Ascending aorta (tissue), 2 donors: ENCODE data around the gene CERS3. TPM values are rescaled to one million over a fixed set of nuclear protein-coding genes. Genes with fewer than 3 reads are reported as not detected.
"Not testable (repeated sequence)": the region's sequence is repeated elsewhere in the genome, so short reads cannot be mapped to it uniquely, and the experiment has no call there.

Experiments used
- DNase-seq, 2 donors: peaks; one replicate each; pipeline ENCODE4 v3.0.0-alpha.2; 2019; ENCODE audit warnings: low spot score in 2 of 2
- H3K27ac ChIP-seq, 2 donors: fragments of 200-600 bp; sonication (generic); one replicate each; pipeline ENCODE4 v1.5.1; 2016 to 2017; ENCODE audit warnings: mild to moderate bottlenecking in 1 of 2
- H3K27me3 ChIP-seq: fragments of 200-600 bp; sonication (generic); one replicate; pipeline ENCODE4 v1.5.1; 2017
- H3K36me3 ChIP-seq, 2 donors: fragments of 200-600 bp; sonication (generic); one replicate each; pipeline ENCODE4 v1.5.1; 2016
- H3K4me1 ChIP-seq, 2 donors: fragments of 200-600 bp; sonication (generic); one replicate each; pipeline ENCODE4 v1.5.1; 2016 to 2017; ENCODE audit warnings: mild to moderate bottlenecking in 1 of 2
- H3K4me3 ChIP-seq, 2 donors: fragments of 200-600 bp; sonication (generic); one replicate each; pipeline ENCODE4 v1.5.1; 2016 to 2017; ENCODE audit warnings: mild to moderate bottlenecking in 1 of 2
- H3K9me3 ChIP-seq, 2 donors: fragments of 200-600 bp; sonication (generic); one replicate each; pipeline ENCODE4 v1.5.1; 2016
- CTCF ChIP-seq, 3 experiments: fragments of 200-600 bp in 2 of 3; fragments of 450-650 bp in 1 of 3; sonication (generic) in 2 of 3; IDR thresholded peaks; one replicate each; pipeline ENCODE4 v1.5.1; 2016 to 2019; ENCODE audit warnings: antibody characterized with exemption in 3 of 3, mild to moderate bottlenecking in 1 of 3, moderate library complexity in 1 of 3
- intact Hi-C: fragments of 100-400 bp; cut with DNase I; formaldehyde crosslinking; loops from one replicate; pipeline ENCODE4 v1.15.1; 2023
- total RNA-seq: library from RNA; depleted of rRNA; stranded (reverse); fragments of >200 nt; gene quantifications from one replicate; pipeline ENCODE4 v1.1.0, GENCODE V29; 2016

Gene CERS3
- total RNA-seq, 1 donor from 2014 or later: not detected

GRCh38 chr15:100454148-100454547 lies 74.6 kb downstream of the CERS3 start:
- H3K9me3 ChIP-seq: peaks cover 9 to 39% of the 10 kb centered on the region in 2 donors
- H3K4me1 ChIP-seq: no peaks in the 10 kb centered on the region
- DNase-seq: no peak
- H3K27ac ChIP-seq: no peak overlapping the region
- no peaks in the 10 kb centered on the region for H3K36me3 ChIP-seq
- H3K4me3 ChIP-seq: no peak overlapping the region
- no peaks in the 10 kb centered on the region for H3K27me3 ChIP-seq
- intact Hi-C loops: no loop called here
- TF ChIP-seq CTCF (IDR thresholded peaks at IDR 0.05): no peak

- no peak for DNase-seq
- intact Hi-C loops: no loop called here
- Histone ChIP-seq H3K4me1 (no peaks in the 10 kb centered on the region), H3K9me3 (peaks cover 0 to 20% of the 10 kb centered on the region in 2 donors), H3K4me3 (no peak overlapping the region), H3K27ac (no peak overlapping the region), H3K36me3 (no peaks in the 10 kb centered on the region), H3K27me3 (no peaks in the 10 kb centered on the region)
- TF ChIP-seq CTCF (IDR thresholded peaks at IDR 0.05): no peak
These were observed 80.3 kb downstream of the CERS3 start for GRCh38 chr15:100448481-100448880.

- DNase-seq, H3K9me3 ChIP-seq, H3K36me3 ChIP-seq, H3K27me3 ChIP-seq, intact Hi-C loops, H3K4me3 ChIP-seq, H3K4me1 ChIP-seq, H3K27ac ChIP-seq: not testable (repeated sequence)
These were observed 87.7 kb downstream of the CERS3 start for GRCh38 chr15:100441063-100441462.

GRCh38 chr15:100439514-100439913 lies 89.2 kb downstream of the CERS3 start:
- intact Hi-C loops: no loop called here
- Histone ChIP-seq H3K4me3 (no peak overlapping the region), H3K9me3 (no peaks in the 10 kb centered on the region), H3K27me3 (no peaks in the 10 kb centered on the region), H3K4me1 (no peaks in the 10 kb centered on the region), H3K27ac (no peak overlapping the region), H3K36me3 (no peaks in the 10 kb centered on the region)
- no peak for TF ChIP-seq CTCF (IDR thresholded peaks at IDR 0.05)
- no peak for DNase-seq

- TF ChIP-seq CTCF (IDR thresholded peaks at IDR 0.05): no peak
- no peak overlapping the region for H3K4me3 ChIP-seq
- intact Hi-C loops: no loop called here
- no peaks in the 10 kb centered on the region for H3K4me1 ChIP-seq
- no peaks in the 10 kb centered on the region for H3K36me3 ChIP-seq
- no peaks in the 10 kb centered on the region for H3K9me3 ChIP-seq
- DNase-seq: no peak
- H3K27ac ChIP-seq: no peak overlapping the region
- H3K27me3 ChIP-seq: no peaks in the 10 kb centered on the region
These were observed 90.2 kb downstream of the CERS3 start for GRCh38 chr15:100438570-100438969.

- intact Hi-C loops: no loop called here
- no peak overlapping the region for H3K4me3 ChIP-seq
- no peaks in the 10 kb centered on the region for H3K36me3 ChIP-seq
- H3K27me3 ChIP-seq: no peaks in the 10 kb centered on the region
- H3K27ac ChIP-seq: no peak overlapping the region
- no peak for DNase-seq
- H3K4me1 ChIP-seq: no peaks in the 10 kb centered on the region
- TF ChIP-seq CTCF (IDR thresholded peaks at IDR 0.05): no peak
- H3K9me3 ChIP-seq: no peaks in the 10 kb centered on the region
These were observed 91.5 kb downstream of the CERS3 start for GRCh38 chr15:100437261-100437660.
